ENCODE data around the gene SLC26A1.

SLC26A1 gene

DNA sequence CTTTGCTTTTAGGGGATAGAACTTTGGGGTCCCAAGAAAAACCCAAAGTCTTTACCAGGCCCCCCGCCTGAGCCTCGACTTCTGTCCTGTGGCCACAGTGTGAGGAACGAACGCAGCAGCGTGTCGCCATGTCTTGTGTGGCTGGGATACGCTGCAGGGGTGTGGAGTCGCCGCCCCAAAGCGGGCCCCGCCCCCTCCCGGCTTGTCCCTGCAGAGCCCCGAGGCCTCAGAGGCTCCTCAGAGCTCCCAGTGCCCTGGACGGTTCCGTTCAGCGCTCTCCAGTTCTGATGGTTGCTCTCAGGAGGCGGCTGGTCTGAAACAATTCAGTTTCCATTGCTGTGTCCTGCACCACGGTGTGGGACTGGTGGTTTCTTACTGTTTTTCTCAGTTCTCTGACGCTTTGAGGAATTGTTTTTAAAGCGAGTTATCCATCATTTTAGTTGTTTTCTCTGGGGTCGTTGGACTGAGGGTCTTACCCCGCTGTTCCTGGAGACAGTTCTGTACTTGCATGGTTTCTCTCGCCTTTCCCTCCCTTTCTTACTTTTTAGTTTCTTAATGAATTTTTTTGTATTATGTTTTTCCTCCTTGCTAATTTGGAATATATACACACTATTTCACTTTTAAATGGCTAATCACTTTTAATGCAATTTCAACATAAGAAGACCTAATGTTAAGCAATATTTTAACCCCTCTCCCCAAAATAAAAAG is 7.9 kb downstream of the SLC26A1 start:
- Histone ChIP-seq H2AFZ (ENCODE audit: low read depth, low read length, severe bottlenecking) (no peak overlapping the region), H3K9me2 (replicated peaks; ENCODE audit: insufficient read depth, low read length) (no peaks in the 10 kb centered on the region), H3K9ac (ENCODE audit: low read length) (no peak overlapping the region), H4K20me1 (ENCODE audit: low read depth, low read length) (no peaks in the 10 kb centered on the region), H3K4me2 (ENCODE audit: low read depth, low read length, poor library complexity, severe bottlenecking) (peak overlapping the region; percentile 98), H3F3A (ENCODE audit: insufficient read depth) (peaks cover 5% of the 10 kb centered on the region; the same call in 1 of the 2 replicates), H3K4me3 (ENCODE audit: insufficient read depth, low read length, poor library complexity, severe bottlenecking) (no peak overlapping the region), H3K36me3 (ENCODE audit: low read length) (no peaks in the 10 kb centered on the region), H3K9me3 (ENCODE audit: insufficient read depth, low read length) (no peaks in the 10 kb centered on the region), H3K27ac (ENCODE audit: low read depth, low read length) (no peak overlapping the region), H3K79me2 (ENCODE audit: insufficient read depth, low read length) (no peaks in the 10 kb centered on the region), H3K27me3 (ENCODE audit: low read length) (no peaks in the 10 kb centered on the region)
- TF ChIP-seq EZH2phosphoT487 (conservative IDR thresholded peaks at IDR 0.05; ENCODE audit: low read length), result no peak
- TF ChIP-seq CTCF (IDR thresholded peaks at IDR 0.05; ENCODE audit: insufficient read depth, low read length, poor library complexity, severe bottlenecking), result no peak

DNA sequence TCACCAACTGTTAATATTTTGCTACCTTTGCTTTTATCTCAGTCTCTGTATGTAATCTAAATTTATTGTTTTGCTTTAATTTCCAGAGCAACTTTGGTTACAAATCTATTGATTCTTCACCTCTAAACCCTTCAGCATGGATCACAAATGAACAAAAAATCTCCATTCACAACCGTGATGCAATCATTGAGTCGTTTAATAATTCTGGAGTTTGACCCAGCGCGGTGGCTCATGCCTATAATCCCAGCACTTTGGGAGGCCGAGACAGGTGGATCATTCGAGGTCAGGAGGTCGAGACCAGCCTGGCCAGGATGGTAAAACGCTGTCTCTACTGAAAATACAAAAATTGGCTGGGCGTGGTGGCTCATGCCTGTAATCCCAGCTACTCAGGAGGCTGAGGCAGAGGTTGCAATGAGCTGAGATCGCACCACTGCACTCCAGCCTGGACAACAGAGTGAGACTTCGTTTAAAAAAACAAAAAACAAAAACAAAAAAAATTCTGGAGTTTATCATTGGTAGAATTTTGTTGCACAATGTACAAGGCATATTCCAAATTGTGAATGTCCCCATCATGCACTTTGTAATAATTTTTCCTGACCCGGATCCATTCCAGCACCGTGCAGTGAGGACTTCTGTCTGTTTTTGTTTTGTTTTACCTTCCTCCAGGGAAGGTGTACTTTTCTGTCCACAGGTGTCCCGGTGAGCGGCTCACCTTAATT is 8.7 kb downstream of the SLC26A1 start:
- Histone ChIP-seq H3K79me2 (ENCODE audit: insufficient read depth, low read length) (no peaks in the 10 kb centered on the region), H3K27ac (ENCODE audit: low read depth, low read length) (no peak overlapping the region), H3F3A (ENCODE audit: insufficient read depth) (peaks cover 5% of the 10 kb centered on the region; the same call in 1 of the 2 replicates), H3K36me3 (ENCODE audit: low read length) (no peaks in the 10 kb centered on the region), H2AFZ (ENCODE audit: low read depth, low read length, severe bottlenecking) (no peak overlapping the region), H3K27me3 (ENCODE audit: low read length) (no peaks in the 10 kb centered on the region), H3K9ac (ENCODE audit: low read length) (no peak overlapping the region), H3K4me3 (ENCODE audit: insufficient read depth, low read length, poor library complexity, severe bottlenecking) (no peak overlapping the region), H3K9me2 (replicated peaks; ENCODE audit: insufficient read depth, low read length) (no peaks in the 10 kb centered on the region), H3K9me3 (ENCODE audit: insufficient read depth, low read length) (no peaks in the 10 kb centered on the region), H4K20me1 (ENCODE audit: low read depth, low read length) (no peaks in the 10 kb centered on the region), H3K4me2 (ENCODE audit: low read depth, low read length, poor library complexity, severe bottlenecking) (no peak overlapping the region)
- no peak for TF ChIP-seq EZH2phosphoT487 (conservative IDR thresholded peaks at IDR 0.05; ENCODE audit: low read length)
- no peak for TF ChIP-seq CTCF (IDR thresholded peaks at IDR 0.05; ENCODE audit: insufficient read depth, low read length, poor library complexity, severe bottlenecking)

- no peak overlapping the region for H3K4me2 ChIP-seq (ENCODE audit: low read depth, low read length, poor library complexity, severe bottlenecking)
- no peaks in the 10 kb centered on the region for H3K9me3 ChIP-seq (ENCODE audit: insufficient read depth, low read length)
- H3K9me2 ChIP-seq (replicated peaks; ENCODE audit: insufficient read depth, low read length), result no peaks in the 10 kb centered on the region
- H3F3A ChIP-seq (ENCODE audit: insufficient read depth), result peaks cover 5% of the 10 kb centered on the region; the same call in 1 of the 2 replicates
- no peak overlapping the region for H2AFZ ChIP-seq (ENCODE audit: low read depth, low read length, severe bottlenecking)
- H3K79me2 ChIP-seq (ENCODE audit: insufficient read depth, low read length), result no peaks in the 10 kb centered on the region
- no peak overlapping the region for H3K9ac ChIP-seq (ENCODE audit: low read length)
- H3K27me3 ChIP-seq (ENCODE audit: low read length), result no peaks in the 10 kb centered on the region
- TF ChIP-seq CTCF (IDR thresholded peaks at IDR 0.05; ENCODE audit: insufficient read depth, low read length, poor library complexity, severe bottlenecking) (no peak), EZH2phosphoT487 (conservative IDR thresholded peaks at IDR 0.05; ENCODE audit: low read length) (no peak)
- no peaks in the 10 kb centered on the region for H4K20me1 ChIP-seq (ENCODE audit: low read depth, low read length)
- H3K36me3 ChIP-seq (ENCODE audit: low read length), result no peaks in the 10 kb centered on the region
- no peak overlapping the region for H3K4me3 ChIP-seq (ENCODE audit: insufficient read depth, low read length, poor library complexity, severe bottlenecking)
- no peak overlapping the region for H3K27ac ChIP-seq (ENCODE audit: low read depth, low read length)
These were observed 10.4 kb downstream of the SLC26A1 start for GRCh38 chr4:982814-983213.

Data from SU-DHL-6 (cell line).